ENCODE measurements around the gene LILRB3.
"Not testable (repeated sequence)": the region's sequence is repeated elsewhere in the genome, so short reads cannot be mapped to it uniquely, and the experiment has no call there.

Gene LILRB3

GRCh38 chr19:54209058-54209810 is 13.6 kb downstream of the LILRB3 start:
- no peak for FAIRE-seq

- peak; percentile 49 for FAIRE-seq
These were observed 14.1 kb downstream of the LILRB3 start for GRCh38 chr19:54208784-54209057.

GRCh38 chr19:54207983-54208783 is 14.6 kb downstream of the LILRB3 start:
- FAIRE-seq: peak; percentile 82

GRCh38 chr19:54207676-54207982 is 15.2 kb downstream of the LILRB3 start:
- FAIRE-seq: no peak

- not testable (repeated sequence) for FAIRE-seq
These were observed 15.6 kb downstream of the LILRB3 start for GRCh38 chr19:54207193-54207592.

GRCh38 chr19:54206831-54207177 is 16.0 kb downstream of the LILRB3 start:
- FAIRE-seq: no peak

GRCh38 chr19:54206030-54206830 is 16.6 kb downstream of the LILRB3 start:
- FAIRE-seq: no peak

GRCh38 chr19:54204767-54205468 is 17.9 kb downstream of the LILRB3 start:
- no peak for FAIRE-seq

- no peak for FAIRE-seq
These were observed 19.6 kb downstream of the LILRB3 start for GRCh38 chr19:54203151-54203611.

- no peak for FAIRE-seq
These were observed 20.8 kb downstream of the LILRB3 start for GRCh38 chr19:54201980-54202379.

- FAIRE-seq: no peak
These were observed 21.6 kb downstream of the LILRB3 start for GRCh38 chr19:54201172-54201701.

GRCh38 chr19:54199401-54199800 is 23.4 kb downstream of the LILRB3 start:
- FAIRE-seq: no peak

GRCh38 chr19:54197121-54197520 is 25.7 kb downstream of the LILRB3 start:
- FAIRE-seq: no peak

GRCh38 chr19:54196536-54196935 is 26.3 kb downstream of the LILRB3 start:
- FAIRE-seq: no peak

GRCh38 chr19:54194463-54194862 is 28.3 kb downstream of the LILRB3 start:
- not testable (repeated sequence) for FAIRE-seq

GRCh38 chr19:54193011-54193410 is 29.8 kb downstream of the LILRB3 start:
- FAIRE-seq: no peak

GRCh38 chr19:54191811-54192453 is 30.9 kb downstream of the LILRB3 start:
- FAIRE-seq: no peak

GRCh38 chr19:54191011-54191810 is 31.6 kb downstream of the LILRB3 start, which contains the start of gene TSEN34:
TSS of gene TSEN34 (plus strand) at chr19:54191308. CDS start at chr19:54191365, 57 bp downstream.
- FAIRE-seq: no peak

- FAIRE-seq: no peak
These were observed 32.2 kb downstream of the LILRB3 start for GRCh38 chr19:54190503-54191010.

- FAIRE-seq: peak; percentile 100
These were observed 32.9 kb downstream of the LILRB3 start for GRCh38 chr19:54189735-54190502.

Measured in G401.6 (cell line).